ENCODE results near the gene SFT2D1.
A peak's percentile ranks its signal among the peaks of the same experiment; 100 is the strongest.

SFT2D1 gene

GRCh38 chr6:166343150-166343487 lies 774 bp upstream of the SFT2D1 start:
- peak; percentile 75 for DNase-seq (ENCODE audit: low read depth)

GRCh38 chr6:166341977-166342348 lies 382 bp downstream of the SFT2D1 start:
- peak overlapping the region; percentile 89 for H3K4me3 ChIP-seq (ENCODE audit: low read depth, low read length)
- no peak for DNase-seq (ENCODE audit: low read depth)
- TF ChIP-seq CTCF (IDR thresholded peaks at IDR 0.05; ENCODE audit: low read depth, low read length): no peak
- no peak for TF ChIP-seq POLR2A (IDR thresholded peaks at IDR 0.05; ENCODE audit: extremely low read depth, insufficient read length)
- TF ChIP-seq MYC (IDR thresholded peaks at IDR 0.05; ENCODE audit: low read depth, low read length): no peak

More at GRCh38 chr6:166343150-166343487, 774 bp upstream of the SFT2D1 start:
- peak overlapping the region; percentile 89 for H3K4me3 ChIP-seq (ENCODE audit: low read depth, low read length)
- TF ChIP-seq MYC (IDR thresholded peaks at IDR 0.05; ENCODE audit: low read depth, low read length): no peak

- TF ChIP-seq MAX (IDR thresholded peaks at IDR 0.05; ENCODE audit: low read depth, low read length) (no peak), POLR2A (IDR thresholded peaks at IDR 0.05; ENCODE audit: extremely low read depth, insufficient read length) (no peak), MYC (IDR thresholded peaks at IDR 0.05; ENCODE audit: low read depth, low read length) (no peak), CTCF (IDR thresholded peaks at IDR 0.05; ENCODE audit: low read depth, low read length) (no peak)
- DNase-seq (ENCODE audit: low read depth): peak; percentile 67
- H3K4me3 ChIP-seq (ENCODE audit: low read depth, low read length): peak overlapping the region; percentile 89
These were observed 881 bp downstream of the SFT2D1 start for GRCh38 chr6:166341464-166341863.

GRCh38 chr6:166338854-166339253 lies 3.5 kb downstream of the SFT2D1 start:
- DNase-seq (ENCODE audit: low read depth): no peak
- H3K4me3 ChIP-seq (ENCODE audit: low read depth, low read length): no peak overlapping the region
- no peak for TF ChIP-seq MYC (IDR thresholded peaks at IDR 0.05; ENCODE audit: low read depth, low read length)
- TF ChIP-seq POLR2A (IDR thresholded peaks at IDR 0.05; ENCODE audit: extremely low read depth, insufficient read length): no peak
- TF ChIP-seq CTCF (IDR thresholded peaks at IDR 0.05; ENCODE audit: low read depth, low read length): no peak
- no peak for TF ChIP-seq MAX (IDR thresholded peaks at IDR 0.05; ENCODE audit: low read depth, low read length)

- DNase-seq (ENCODE audit: low read depth): no peak
- H3K4me3 ChIP-seq (ENCODE audit: low read depth, low read length): no peak overlapping the region
- TF ChIP-seq CTCF (IDR thresholded peaks at IDR 0.05; ENCODE audit: low read depth, low read length) (no peak), MYC (IDR thresholded peaks at IDR 0.05; ENCODE audit: low read depth, low read length) (no peak), MAX (IDR thresholded peaks at IDR 0.05; ENCODE audit: low read depth, low read length) (no peak), POLR2A (IDR thresholded peaks at IDR 0.05; ENCODE audit: extremely low read depth, insufficient read length) (no peak)
These were observed 5.5 kb downstream of the SFT2D1 start for GRCh38 chr6:166336847-166337246.

GRCh38 chr6:166335378-166336302 lies 6.7 kb downstream of the SFT2D1 start:
- H3K4me3 ChIP-seq (ENCODE audit: low read depth, low read length): no peak overlapping the region
- TF ChIP-seq CTCF (IDR thresholded peaks at IDR 0.05; ENCODE audit: low read depth, low read length): no peak
- TF ChIP-seq MYC (IDR thresholded peaks at IDR 0.05; ENCODE audit: low read depth, low read length): no peak
- TF ChIP-seq MAX (IDR thresholded peaks at IDR 0.05; ENCODE audit: low read depth, low read length): no peak
- no peak for TF ChIP-seq POLR2A (IDR thresholded peaks at IDR 0.05; ENCODE audit: extremely low read depth, insufficient read length)
- no peak for DNase-seq (ENCODE audit: low read depth)
